OCI-LY1 (cell line): ENCODE data around the gene TPST1.

ENCODE experiments used
- H2AFZ ChIP-seq: fragments of 200-600 bp; sonication (generic), shearing (Covaris generic); 2 replicates; pipeline ENCODE4 v1.6.0; 2014; ENCODE audit warnings: antibody characterized with exemption, mild to moderate bottlenecking, low read length
- H3F3A ChIP-seq: fragments of 200-600 bp; sonication (generic), shearing (Covaris generic); 2 replicates; pipeline ENCODE4 v1.6.0; 2014; ENCODE audit warnings: mild to moderate bottlenecking, antibody characterized with exemption, low read length, moderate library complexity; ENCODE audit not compliant: insufficient read depth
- H3K27ac ChIP-seq: fragments of 200-600 bp; sonication (generic); 2 replicates; pipeline ENCODE4 v1.5.1; 2014; ENCODE audit warnings: low read length, mixed run types, mild to moderate bottlenecking, low read depth; ENCODE audit not compliant: poor library complexity, severe bottlenecking
- H3K27me3 ChIP-seq: fragments of 200-600 bp; sonication (generic); 2 replicates; pipeline ENCODE4 v1.6.0; 2014; ENCODE audit warnings: antibody characterized with exemption, mild to moderate bottlenecking, low read length, moderate library complexity; ENCODE audit not compliant: insufficient read depth
- H3K36me3 ChIP-seq: fragments of 200-600 bp; sonication (generic); 2 replicates; pipeline ENCODE4 v1.6.1; 2014; ENCODE audit warnings: mild to moderate bottlenecking, antibody characterized with exemption, low read length, moderate library complexity, mixed read lengths; ENCODE audit not compliant: insufficient read depth
- H3K4me1 ChIP-seq: fragments of 200-600 bp; sonication (generic); 2 replicates; pipeline ENCODE4 v1.5.1; 2014; ENCODE audit warnings: mild to moderate bottlenecking, low read length, moderate library complexity; ENCODE audit not compliant: insufficient read depth, severe bottlenecking
- H3K4me2 ChIP-seq: fragments of 200-600 bp; sonication (generic), shearing (Covaris generic); 2 replicates; pipeline ENCODE4 v1.6.1; 2014; ENCODE audit warnings: low read length
- H3K4me3 ChIP-seq: fragments of 200-600 bp; sonication (generic); 2 replicates; pipeline ENCODE4 v1.5.1; 2014; ENCODE audit warnings: low read length, low read depth, mild to moderate bottlenecking, mixed read lengths; ENCODE audit not compliant: poor library complexity, severe bottlenecking
- H3K79me2 ChIP-seq: fragments of 200-600 bp; shearing (Covaris generic); 2 replicates; pipeline ENCODE4 v1.6.1; 2016; ENCODE audit warnings: mixed run types, low read length, mixed read lengths; ENCODE audit not compliant: insufficient read depth
- H3K9ac ChIP-seq: fragments of 200-600 bp; sonication (generic), shearing (Covaris generic); 2 replicates; pipeline ENCODE4 v1.6.1; 2014; ENCODE audit warnings: mild to moderate bottlenecking, low read length, mixed read lengths
- H3K9me2 ChIP-seq: fragments of 200-600 bp; sonication (generic), shearing (Covaris generic); 2 replicates; pipeline ENCODE4 v1.6.1; 2014; ENCODE audit warnings: low read depth, mild to moderate bottlenecking, low read length, mixed read lengths
- H3K9me3 ChIP-seq: fragments of 200-600 bp; shearing (Covaris generic); 2 replicates; pipeline ENCODE4 v1.6.1; 2014; ENCODE audit warnings: low read length, mixed read lengths
- H4K20me1 ChIP-seq: fragments of 200-600 bp; sonication (generic), shearing (Covaris generic); 2 replicates; pipeline ENCODE4 v1.6.0; 2016; ENCODE audit warnings: mild to moderate bottlenecking, low read length; ENCODE audit not compliant: insufficient read depth
- CTCF ChIP-seq: fragments of 200-600 bp; sonication (generic), shearing (Covaris generic); IDR thresholded peaks from 2 replicates; pipeline ENCODE4 v1.5.1; 2017; ENCODE audit warnings: mild to moderate bottlenecking, antibody characterized with exemption, low read length, moderate library complexity, mixed read lengths
- EZH2 ChIP-seq: fragments of 200-600 bp; sonication (generic), shearing (Covaris generic); IDR thresholded peaks from 2 replicates; pipeline ENCODE4 v1.8.0; 2017; ENCODE audit warnings: borderline replicate concordance, mixed run types, mild to moderate bottlenecking, antibody characterized with exemption, low read length, moderate library complexity, mixed read lengths

The TPST1 gene

DNA sequence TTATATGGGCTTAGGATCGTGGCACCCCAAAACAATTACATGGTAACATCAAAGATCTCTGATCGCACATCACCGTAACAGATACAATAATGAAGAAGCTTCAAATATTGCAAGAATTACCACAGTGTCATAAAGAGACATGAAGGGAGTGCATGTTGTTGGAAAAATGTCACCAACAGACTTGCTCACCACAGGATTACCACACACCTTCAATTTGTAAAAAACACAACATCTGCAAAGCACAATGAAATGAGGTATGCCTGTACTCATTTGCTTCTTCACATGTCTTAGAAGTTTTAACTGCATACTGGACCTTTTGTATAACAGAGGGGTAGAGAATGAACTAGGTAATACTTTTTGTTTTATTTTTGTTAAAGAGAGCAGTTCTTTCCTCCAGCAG lies 96.6 kb downstream of the TPST1 start:
- no peaks in the 10 kb centered on the region for H3K79me2 ChIP-seq
- no peaks in the 10 kb centered on the region for H3K9me2 ChIP-seq
- no peak overlapping the region for H3K9ac ChIP-seq
- H3K36me3 ChIP-seq = no peaks in the 10 kb centered on the region
- no peak for TF ChIP-seq EZH2
- no peak for TF ChIP-seq CTCF
- H3K27ac ChIP-seq = no peak overlapping the region
- H3K27me3 ChIP-seq = no peaks in the 10 kb centered on the region
- H3K4me1 ChIP-seq = no peaks in the 10 kb centered on the region
- H3K9me3 ChIP-seq = peaks cover 14% of the 10 kb centered on the region
- H3K4me3 ChIP-seq = no peak overlapping the region
- no peaks in the 10 kb centered on the region for H3F3A ChIP-seq
- H3K4me2 ChIP-seq = no peak overlapping the region
- no peak overlapping the region for H2AFZ ChIP-seq
- no peaks in the 10 kb centered on the region for H4K20me1 ChIP-seq

DNA sequence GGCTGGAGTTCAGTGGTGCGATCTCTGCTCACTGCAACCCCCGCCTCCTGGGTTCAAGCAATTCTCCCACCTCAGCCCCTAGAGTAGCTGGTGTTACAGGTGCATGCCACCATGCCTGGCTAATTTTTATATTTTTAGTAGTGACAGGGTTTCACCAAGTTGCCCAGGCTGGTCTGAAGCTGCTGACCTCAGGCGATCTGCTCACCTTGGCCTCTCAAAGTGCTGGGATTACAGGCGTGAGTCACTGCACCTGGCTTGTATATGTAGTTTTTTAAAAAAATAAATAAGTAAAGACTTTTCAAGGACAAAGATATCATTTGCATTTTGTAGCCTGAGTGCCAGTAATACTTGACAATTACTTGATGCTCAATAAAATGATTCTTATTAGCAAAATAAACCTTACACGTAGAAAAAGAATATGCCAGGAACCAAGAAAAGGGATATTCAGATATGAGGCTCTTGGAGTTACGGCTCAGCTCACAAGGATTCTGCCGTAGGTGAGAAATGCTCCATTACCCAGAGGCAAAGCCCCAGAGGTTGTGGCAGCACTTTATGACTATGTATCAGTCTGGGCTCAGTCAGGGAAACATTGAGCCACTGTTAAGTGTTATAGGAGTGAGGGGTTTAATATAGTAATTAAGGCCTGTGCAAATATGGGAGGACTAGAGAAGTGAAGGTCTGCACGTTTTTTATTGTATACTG lies 98.5 kb downstream of the TPST1 start:
- H3K4me2 ChIP-seq = no peak overlapping the region

DNA sequence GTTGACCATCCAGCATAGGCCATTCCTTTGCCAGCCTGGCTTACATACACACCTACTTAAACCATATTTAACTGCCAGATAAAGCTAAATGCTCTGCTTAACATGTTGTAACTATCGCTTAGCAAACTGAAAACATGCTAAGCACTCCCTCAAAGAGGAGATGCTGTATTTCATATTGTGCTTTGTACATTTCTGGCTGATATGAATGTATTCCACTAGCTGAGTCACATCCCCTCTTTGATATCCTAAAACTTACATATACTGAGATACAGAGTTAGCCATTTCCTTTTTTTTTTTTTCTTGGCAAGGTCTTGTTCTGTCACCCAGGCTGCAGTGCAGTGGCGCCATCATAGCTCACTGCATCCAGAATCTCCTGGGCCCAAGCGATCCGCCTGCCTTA lies 99.4 kb downstream of the TPST1 start:
- H3K9me2 ChIP-seq = no peaks in the 10 kb centered on the region
- no peak overlapping the region for H3K4me2 ChIP-seq
- no peaks in the 10 kb centered on the region for H4K20me1 ChIP-seq
- H2AFZ ChIP-seq = no peak overlapping the region
- H3F3A ChIP-seq = no peaks in the 10 kb centered on the region
- H3K4me3 ChIP-seq = no peak overlapping the region
- TF ChIP-seq EZH2 (no peak), CTCF (no peak)
- no peaks in the 10 kb centered on the region for H3K9me3 ChIP-seq
- no peaks in the 10 kb centered on the region for H3K27me3 ChIP-seq
- no peaks in the 10 kb centered on the region for H3K4me1 ChIP-seq
- H3K9ac ChIP-seq = no peak overlapping the region
- no peaks in the 10 kb centered on the region for H3K36me3 ChIP-seq
- H3K79me2 ChIP-seq = no peaks in the 10 kb centered on the region
- no peak overlapping the region for H3K27ac ChIP-seq

More for the DNA sequence above, 98.5 kb downstream of the TPST1 start:
- Histone ChIP-seq H3K36me3 (no peaks in the 10 kb centered on the region), H3K4me3 (no peak overlapping the region), H3K79me2 (no peaks in the 10 kb centered on the region), H3K27me3 (no peaks in the 10 kb centered on the region), H3K4me1 (no peaks in the 10 kb centered on the region), H3K9ac (no peak overlapping the region), H3K9me3 (no peaks in the 10 kb centered on the region), H3K9me2 (no peaks in the 10 kb centered on the region), H3K27ac (no peak overlapping the region), H2AFZ (no peak overlapping the region), H3F3A (no peaks in the 10 kb centered on the region), H4K20me1 (no peaks in the 10 kb centered on the region)
- no peak for TF ChIP-seq CTCF
- no peak for TF ChIP-seq EZH2
